Nephron progenitor cell (in vitro differentiated cells): ENCODE data around the gene RNF11.

Experiments used
- DNase-seq: peaks from one replicate; pipeline ENCODE4 v3.0.0; 2021
- H3K27ac Mint-ChIP-seq: 2 replicates; pipeline ENCODE4 v1.8.0; 2021; ENCODE audit warnings: mild to moderate bottlenecking, moderate library complexity, mixed read lengths
- H3K27me3 Mint-ChIP-seq: 2 replicates; pipeline ENCODE4 v1.8.0; 2021; ENCODE audit warnings: mild to moderate bottlenecking, low read depth, mixed read lengths; ENCODE audit not compliant: poor library complexity
- H3K36me3 Mint-ChIP-seq: 2 replicates; pipeline ENCODE4 v1.8.0; 2021; ENCODE audit warnings: low read depth, mixed read lengths
- H3K4me1 Mint-ChIP-seq: 2 replicates; pipeline ENCODE4 v1.8.0; 2021; ENCODE audit warnings: mixed read lengths
- H3K4me3 Mint-ChIP-seq: 2 replicates; pipeline ENCODE4 v1.8.0; 2021; ENCODE audit warnings: mild to moderate bottlenecking, moderate library complexity, mixed read lengths
- H3K9me3 Mint-ChIP-seq: 2 replicates; pipeline ENCODE4 v1.8.0; 2021; ENCODE audit warnings: mild to moderate bottlenecking, moderate library complexity, mixed read lengths
- TF ChIP-seq, protein P1 (sequence below): fragments of 200-600 bp; sonication (generic); IDR thresholded peaks from 2 replicates; pipeline ENCODE4 v1.5.0; 2021; ENCODE audit warnings: antibody characterized with exemption

The RNF11 gene

GRCh38 chr1:51272916-51273315, 36.8 kb downstream of the RNF11 start:
- H3K27me3 Mint-ChIP-seq, result no peaks in the 10 kb centered on the region
- TF ChIP-seq, protein P1, sequence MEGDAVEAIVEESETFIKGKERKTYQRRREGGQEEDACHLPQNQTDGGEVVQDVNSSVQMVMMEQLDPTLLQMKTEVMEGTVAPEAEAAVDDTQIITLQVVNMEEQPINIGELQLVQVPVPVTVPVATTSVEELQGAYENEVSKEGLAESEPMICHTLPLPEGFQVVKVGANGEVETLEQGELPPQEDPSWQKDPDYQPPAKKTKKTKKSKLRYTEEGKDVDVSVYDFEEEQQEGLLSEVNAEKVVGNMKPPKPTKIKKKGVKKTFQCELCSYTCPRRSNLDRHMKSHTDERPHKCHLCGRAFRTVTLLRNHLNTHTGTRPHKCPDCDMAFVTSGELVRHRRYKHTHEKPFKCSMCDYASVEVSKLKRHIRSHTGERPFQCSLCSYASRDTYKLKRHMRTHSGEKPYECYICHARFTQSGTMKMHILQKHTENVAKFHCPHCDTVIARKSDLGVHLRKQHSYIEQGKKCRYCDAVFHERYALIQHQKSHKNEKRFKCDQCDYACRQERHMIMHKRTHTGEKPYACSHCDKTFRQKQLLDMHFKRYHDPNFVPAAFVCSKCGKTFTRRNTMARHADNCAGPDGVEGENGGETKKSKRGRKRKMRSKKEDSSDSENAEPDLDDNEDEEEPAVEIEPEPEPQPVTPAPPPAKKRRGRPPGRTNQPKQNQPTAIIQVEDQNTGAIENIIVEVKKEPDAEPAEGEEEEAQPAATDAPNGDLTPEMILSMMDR, result no peak
- no peaks in the 10 kb centered on the region for H3K9me3 Mint-ChIP-seq
- no peak overlapping the region for H3K27ac Mint-ChIP-seq
- H3K4me1 Mint-ChIP-seq, result peaks cover 4% of the 10 kb centered on the region
- DNase-seq, result no peak
- H3K4me3 Mint-ChIP-seq, result no peak overlapping the region
- peaks cover 63% of the 10 kb centered on the region for H3K36me3 Mint-ChIP-seq

- no peak for DNase-seq
- H3K4me3 Mint-ChIP-seq, result no peak overlapping the region
- H3K36me3 Mint-ChIP-seq, result peaks cover 58% of the 10 kb centered on the region
- peaks cover 4% of the 10 kb centered on the region for H3K4me1 Mint-ChIP-seq
- TF ChIP-seq, protein P1, result no peak
- H3K27ac Mint-ChIP-seq, result no peak overlapping the region
- H3K27me3 Mint-ChIP-seq, result no peaks in the 10 kb centered on the region
- H3K9me3 Mint-ChIP-seq, result no peaks in the 10 kb centered on the region
Measured at GRCh38 chr1:51274676-51275075, 38.6 kb downstream of the RNF11 start.

GRCh38 chr1:51276286-51276685, 40.2 kb downstream of the RNF11 start:
- no peak for DNase-seq
- Mint-ChIP-seq H3K4me3 (no peak overlapping the region), H3K9me3 (no peaks in the 10 kb centered on the region), H3K36me3 (peaks cover 50% of the 10 kb centered on the region), H3K27me3 (no peaks in the 10 kb centered on the region), H3K27ac (peak overlapping the region; percentile 64), H3K4me1 (peaks cover 4% of the 10 kb centered on the region)
- TF ChIP-seq, protein P1, result no peak

GRCh38 chr1:51280321-51280978, 44.4 kb downstream of the RNF11 start:
- Mint-ChIP-seq H3K9me3 (no peaks in the 10 kb centered on the region), H3K27ac (no peak overlapping the region), H3K4me3 (no peak overlapping the region), H3K4me1 (peaks cover 10% of the 10 kb centered on the region), H3K27me3 (no peaks in the 10 kb centered on the region), H3K36me3 (peaks cover 20% of the 10 kb centered on the region)
- TF ChIP-seq, protein P1, result no peak
- no peak for DNase-seq

GRCh38 chr1:51281807-51282206, 45.7 kb downstream of the RNF11 start:
- Mint-ChIP-seq H3K27me3 (no peaks in the 10 kb centered on the region), H3K4me1 (peaks cover 6% of the 10 kb centered on the region), H3K36me3 (peaks cover 11% of the 10 kb centered on the region), H3K27ac (no peak overlapping the region), H3K4me3 (no peak overlapping the region), H3K9me3 (no peaks in the 10 kb centered on the region)
- no peak for DNase-seq
- TF ChIP-seq, protein P1, result no peak

- peak overlapping the region; percentile 96 for H3K27ac Mint-ChIP-seq
- H3K36me3 Mint-ChIP-seq, result peaks cover 11% of the 10 kb centered on the region
- no peaks in the 10 kb centered on the region for H3K9me3 Mint-ChIP-seq
Measured at GRCh38 chr1:51282605-51283004, 46.5 kb downstream of the RNF11 start.

More at GRCh38 chr1:51282605-51283004, 46.5 kb downstream of the RNF11 start:
- Mint-ChIP-seq H3K4me1 (peaks cover 6% of the 10 kb centered on the region), H3K27me3 (no peaks in the 10 kb centered on the region), H3K4me3 (no peak overlapping the region)
- TF ChIP-seq, protein P1, result no peak
- DNase-seq, result no peak
